GM18508 (cell line): ENCODE measurements around the gene CCDC18.
"Not testable (repeated sequence)": the region's sequence is repeated elsewhere in the genome, so short reads cannot be mapped to it uniquely, and the experiment has no call there.

Experiments used
- ATAC-seq: cut with Tn5 transposase; IDR thresholded peaks from one replicate; pipeline ENCODE4 v1.9.1; 2021; ENCODE audit warnings: moderate number of reproducible peaks; ENCODE audit not compliant: insufficient read depth, unreplicated experiment

The CCDC18 gene

GRCh38 chr1:93235261-93235660 is 54.7 kb downstream of the CCDC18 start:
- no peak for ATAC-seq

GRCh38 chr1:93237021-93237420 is 56.5 kb downstream of the CCDC18 start:
- ATAC-seq = no peak

GRCh38 chr1:93238425-93238824 is 57.9 kb downstream of the CCDC18 start:
- no peak for ATAC-seq

- ATAC-seq = no peak
Measured at GRCh38 chr1:93239863-93240262, 59.3 kb downstream of the CCDC18 start.

GRCh38 chr1:93243233-93243632 is 62.7 kb downstream of the CCDC18 start:
- not testable (repeated sequence) for ATAC-seq

GRCh38 chr1:93244298-93245069 is 64.0 kb downstream of the CCDC18 start:
- no peak for ATAC-seq

DNA sequence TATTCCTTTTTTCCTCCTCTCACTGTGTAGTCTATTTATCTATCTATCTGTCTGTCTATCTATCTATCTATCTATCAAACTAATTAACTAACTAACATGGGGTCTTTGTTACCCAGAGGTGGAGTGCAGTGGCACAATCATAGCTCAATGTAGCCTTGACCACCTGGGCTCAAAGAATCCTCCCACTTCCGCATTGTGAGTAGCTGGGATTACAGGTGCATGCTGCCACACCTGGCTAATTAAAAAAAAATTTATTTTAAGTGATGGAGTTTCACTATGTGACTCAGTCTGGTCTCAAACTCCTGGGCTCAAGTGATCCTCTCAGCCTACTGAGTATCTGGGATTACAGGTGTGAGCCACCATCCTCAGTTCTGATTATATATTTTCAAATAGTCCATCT is 71.4 kb downstream of the CCDC18 start:
- no peak for ATAC-seq

- ATAC-seq = no peak
Measured at GRCh38 chr1:93252598-93252997, 72.1 kb downstream of the CCDC18 start.

DNA sequence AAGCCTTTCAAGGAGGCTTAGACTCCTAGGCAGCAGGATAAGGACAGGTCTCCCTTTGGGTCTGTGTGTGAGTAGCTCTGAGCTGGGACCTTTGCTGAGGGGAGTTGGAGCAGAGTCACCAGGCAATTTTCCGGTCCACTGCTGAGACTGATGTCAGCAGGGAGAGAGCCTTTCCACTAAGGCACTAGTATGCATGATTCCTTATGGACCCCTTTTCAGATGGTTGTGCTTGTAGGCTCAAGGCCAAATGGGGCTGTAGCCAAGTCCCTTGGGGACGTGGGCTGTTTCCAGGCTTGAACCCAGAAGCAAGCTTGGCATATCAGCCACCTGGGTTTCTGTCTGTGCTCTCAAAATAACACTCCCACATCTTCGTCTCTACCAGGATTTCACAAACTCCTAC is 73.0 kb downstream of the CCDC18 start:
- ATAC-seq = no peak

- no peak for ATAC-seq
Measured at GRCh38 chr1:93255222-93256079, 74.9 kb downstream of the CCDC18 start.

GRCh38 chr1:93256433-93256832 is 75.9 kb downstream of the CCDC18 start:
- ATAC-seq = no peak

DNA sequence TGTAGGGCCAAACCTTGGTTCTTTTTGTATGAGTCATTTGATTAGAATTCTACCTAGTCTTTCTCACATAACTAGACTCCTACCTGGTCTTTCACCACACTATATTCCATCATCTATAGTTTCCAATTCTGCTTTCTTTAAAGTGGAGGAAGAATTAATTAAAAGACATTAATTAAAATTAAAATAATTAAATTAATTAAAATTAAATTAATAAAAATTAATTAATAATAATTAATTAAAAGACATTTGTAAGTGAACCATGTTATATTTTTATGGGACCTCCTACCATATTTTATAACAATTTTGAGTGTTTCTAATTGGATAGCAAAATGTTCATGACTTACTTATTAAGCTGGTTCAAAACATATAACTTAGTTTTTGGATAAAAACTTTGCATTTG is 77.4 kb downstream of the CCDC18 start:
- ATAC-seq = no peak

- ATAC-seq = not testable (repeated sequence)
Measured at GRCh38 chr1:93260726-93261125, 80.2 kb downstream of the CCDC18 start.

GRCh38 chr1:93262645-93263044 is 82.1 kb downstream of the CCDC18 start:
- ATAC-seq = no peak

DNA sequence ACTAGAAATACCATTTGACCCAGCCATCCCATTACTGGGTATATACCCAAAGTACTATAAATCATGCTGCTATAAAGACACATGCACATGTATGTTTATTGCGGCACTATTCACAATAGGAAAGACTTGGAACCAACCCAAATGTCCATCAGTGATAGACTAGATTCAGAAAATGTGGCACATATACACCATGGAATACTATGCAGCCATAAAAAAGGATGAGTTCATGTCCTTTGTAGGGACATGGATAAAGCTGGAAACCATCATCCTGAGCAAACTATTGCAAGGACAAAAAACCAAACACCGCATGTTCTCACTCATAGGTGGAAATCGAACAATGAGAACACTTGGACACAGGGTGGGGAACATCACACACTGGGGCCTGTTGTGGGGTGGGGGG is 88.4 kb downstream of the CCDC18 start:
- ATAC-seq = not testable (repeated sequence)

DNA sequence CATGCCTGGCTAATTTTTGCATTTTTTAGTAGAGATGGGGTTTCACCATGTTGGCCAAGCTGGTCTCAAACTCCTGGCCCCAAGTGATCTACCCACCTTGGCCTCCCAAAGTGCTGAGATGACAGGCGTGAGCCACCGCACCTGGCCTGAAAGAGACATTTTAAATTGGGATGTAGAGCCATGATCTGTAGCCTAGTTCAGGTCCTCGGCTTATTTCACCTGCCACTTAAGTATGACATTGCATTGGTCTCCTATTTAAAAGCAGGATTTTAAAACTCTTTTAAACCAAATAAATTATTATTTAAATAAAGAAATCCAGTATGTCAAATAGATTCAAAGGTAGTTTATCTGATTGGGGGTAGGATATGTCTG is 94.7 kb downstream of the CCDC18 start:
- ATAC-seq = not testable (repeated sequence)

- ATAC-seq = no peak
Measured at GRCh38 chr1:93275634-93276295, 95.2 kb downstream of the CCDC18 start.

- ATAC-seq = not testable (repeated sequence)
Measured at GRCh38 chr1:93277530-93277929, 97.0 kb downstream of the CCDC18 start.

DNA sequence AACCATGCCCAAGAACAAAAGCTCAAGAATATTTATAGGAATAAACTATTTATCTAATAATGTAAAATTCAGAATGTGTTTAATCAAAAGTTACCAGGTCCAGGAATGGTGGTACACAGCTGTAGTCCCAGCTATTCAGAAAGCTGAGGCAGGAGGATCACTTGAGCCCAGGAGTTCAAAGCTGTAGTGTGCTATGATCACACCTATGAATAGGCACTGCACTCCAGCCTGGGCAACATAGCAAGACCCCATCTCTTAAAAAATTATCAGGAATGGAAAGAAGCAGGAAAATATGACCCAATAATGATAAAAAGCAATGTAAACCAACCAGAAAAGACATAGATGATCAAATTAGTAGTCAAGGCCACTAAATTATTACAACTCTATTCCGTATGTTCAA is 103.0 kb downstream of the CCDC18 start:
- ATAC-seq = no peak

GRCh38 chr1:93288558-93288957 is 108.0 kb downstream of the CCDC18 start:
- ATAC-seq = no peak

- ATAC-seq = no peak
Measured at GRCh38 chr1:93296555-93297154, 116.1 kb downstream of the CCDC18 start.
